NT2/D1 (cell line): Measurements from ENCODE around the gene ZCWPW1.

Experiments used
- YY1 ChIP-seq: IDR thresholded peaks from 2 replicates; pipeline ENCODE4 v1.6.1; 2011; ENCODE audit not compliant: insufficient read length, insufficient read depth
- ZNF274 ChIP-seq: IDR thresholded peaks from 2 replicates; pipeline ENCODE4 v1.6.1; 2011; ENCODE audit warnings: mild to moderate bottlenecking, low read depth, low read length

DNA sequence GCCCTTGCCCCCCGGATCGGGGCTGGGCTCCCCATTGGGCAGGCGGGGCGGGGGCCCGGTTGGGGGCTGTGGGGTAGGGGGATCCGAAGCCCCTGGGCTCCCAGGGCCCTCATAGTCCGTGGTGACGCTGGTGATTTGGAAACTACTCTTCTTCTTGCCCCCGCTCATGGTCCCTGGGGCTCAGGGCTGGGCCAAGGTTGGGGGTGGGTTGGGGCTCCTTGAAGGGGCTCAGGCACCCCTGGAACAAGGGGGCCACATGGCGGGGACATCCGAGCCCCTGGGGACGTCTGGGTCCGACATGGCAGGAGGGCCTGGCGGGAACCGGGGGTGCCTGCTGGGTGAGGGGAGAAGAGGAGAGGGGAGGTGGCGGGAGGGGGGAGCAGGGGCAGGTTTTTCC lies 49.4 kb upstream of the ZCWPW1 start:
- no peak for TF ChIP-seq ZNF274
- TF ChIP-seq YY1 = no peak
